Measurements from ENCODE around the gene TOP1.

DNA sequence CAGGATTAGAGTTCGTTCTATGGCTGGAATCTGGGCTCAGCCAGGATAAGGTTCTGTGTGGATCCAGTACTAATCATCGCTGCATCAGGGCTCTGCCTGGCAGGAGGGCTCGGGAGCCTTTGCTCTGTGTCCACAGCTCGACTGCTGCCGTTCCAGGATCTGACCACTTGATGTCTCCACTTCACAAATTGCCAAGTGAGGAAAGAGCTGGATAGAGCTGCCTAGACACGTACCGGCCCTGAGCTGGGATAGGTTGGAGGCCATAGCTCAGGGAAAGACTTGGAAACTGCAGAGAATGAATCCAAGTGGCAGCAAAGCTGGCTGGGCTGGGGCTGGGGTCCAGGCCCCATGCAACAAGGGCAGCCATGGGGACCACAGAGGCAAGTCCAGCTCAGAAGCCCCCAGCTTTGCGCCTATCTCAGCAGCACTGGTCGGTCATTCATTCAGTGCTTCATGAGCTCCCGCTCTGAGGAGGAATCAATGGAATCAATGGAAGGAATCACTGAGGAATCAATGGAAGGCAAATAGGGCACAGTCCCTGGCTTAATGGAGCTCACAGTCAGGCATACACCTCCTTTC lies 38.0 kb upstream of the TOP1 start:
- TF ChIP-seq, protein P1, sequence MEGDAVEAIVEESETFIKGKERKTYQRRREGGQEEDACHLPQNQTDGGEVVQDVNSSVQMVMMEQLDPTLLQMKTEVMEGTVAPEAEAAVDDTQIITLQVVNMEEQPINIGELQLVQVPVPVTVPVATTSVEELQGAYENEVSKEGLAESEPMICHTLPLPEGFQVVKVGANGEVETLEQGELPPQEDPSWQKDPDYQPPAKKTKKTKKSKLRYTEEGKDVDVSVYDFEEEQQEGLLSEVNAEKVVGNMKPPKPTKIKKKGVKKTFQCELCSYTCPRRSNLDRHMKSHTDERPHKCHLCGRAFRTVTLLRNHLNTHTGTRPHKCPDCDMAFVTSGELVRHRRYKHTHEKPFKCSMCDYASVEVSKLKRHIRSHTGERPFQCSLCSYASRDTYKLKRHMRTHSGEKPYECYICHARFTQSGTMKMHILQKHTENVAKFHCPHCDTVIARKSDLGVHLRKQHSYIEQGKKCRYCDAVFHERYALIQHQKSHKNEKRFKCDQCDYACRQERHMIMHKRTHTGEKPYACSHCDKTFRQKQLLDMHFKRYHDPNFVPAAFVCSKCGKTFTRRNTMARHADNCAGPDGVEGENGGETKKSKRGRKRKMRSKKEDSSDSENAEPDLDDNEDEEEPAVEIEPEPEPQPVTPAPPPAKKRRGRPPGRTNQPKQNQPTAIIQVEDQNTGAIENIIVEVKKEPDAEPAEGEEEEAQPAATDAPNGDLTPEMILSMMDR (IDR thresholded peaks at IDR 0.05) = peak; percentile 85
- TF ChIP-seq RFX5 (IDR thresholded peaks at IDR 0.05; ENCODE audit: low read length) (peak; percentile 43; the same call in 1 of the 2 replicates), TAF1 (IDR thresholded peaks at IDR 0.05; ENCODE audit: borderline replicate concordance, low read depth, low read length) (no peak), SMC3 (IDR thresholded peaks at IDR 0.05; ENCODE audit: low read depth, low read length) (peak; percentile 97), YY1 (IDR thresholded peaks at IDR 0.05; ENCODE audit: low read depth) (0 out of 2 replicates have a peak, but pooled peaks have one; percentile 37), EP300 (IDR thresholded peaks at IDR 0.05; ENCODE audit: borderline replicate concordance in 1 of 2, low read depth in 1 of 2, low read length in 1 of 2) (no peak), POLR2AphosphoS5 (IDR thresholded peaks at IDR 0.05; ENCODE audit: low read depth, low read length) (no peak), MXI1 (IDR thresholded peaks at IDR 0.05; ENCODE audit: low read depth, low read length) (no peak), NRF1 (IDR thresholded peaks at IDR 0.05; ENCODE audit: low read depth, low read length) (0 out of 2 replicates have a peak, but pooled peaks have one; percentile 6)
- TF ChIP-seq, protein P2, sequence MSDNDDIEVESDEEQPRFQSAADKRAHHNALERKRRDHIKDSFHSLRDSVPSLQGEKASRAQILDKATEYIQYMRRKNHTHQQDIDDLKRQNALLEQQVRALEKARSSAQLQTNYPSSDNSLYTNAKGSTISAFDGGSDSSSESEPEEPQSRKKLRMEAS (IDR thresholded peaks at IDR 0.05; ENCODE audit: low read depth) = no peak
- TF ChIP-seq, protein P3, sequence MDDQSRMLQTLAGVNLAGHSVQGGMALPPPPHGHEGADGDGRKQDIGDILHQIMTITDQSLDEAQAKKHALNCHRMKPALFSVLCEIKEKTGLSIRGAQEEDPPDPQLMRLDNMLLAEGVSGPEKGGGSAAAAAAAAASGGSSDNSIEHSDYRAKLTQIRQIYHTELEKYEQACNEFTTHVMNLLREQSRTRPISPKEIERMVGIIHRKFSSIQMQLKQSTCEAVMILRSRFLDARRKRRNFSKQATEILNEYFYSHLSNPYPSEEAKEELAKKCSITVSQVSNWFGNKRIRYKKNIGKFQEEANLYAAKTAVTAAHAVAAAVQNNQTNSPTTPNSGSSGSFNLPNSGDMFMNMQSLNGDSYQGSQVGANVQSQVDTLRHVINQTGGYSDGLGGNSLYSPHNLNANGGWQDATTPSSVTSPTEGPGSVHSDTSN (IDR thresholded peaks at IDR 0.05) = no peak
